Activated CD4-positive, alpha-beta memory T cell treated with anti-CD3 and anti-CD28 coated beads for 36 hours (primary cell): ENCODE results near the gene INTS15. TPM values are rescaled to one million over a fixed set of nuclear protein-coding genes. Genes with fewer than 3 reads are reported as not detected.
"Not testable (repeated sequence)": the region's sequence is repeated elsewhere in the genome, so short reads cannot be mapped to it uniquely, and the experiment has no call there.

Experiments
- CTCF ChIA-PET: fragments of 350-600 bp; sonication (Branson Sonifier 250); formaldehyde crosslinking; loops from one replicate; lab custom pipeline; 2021; ENCODE audit warnings: antibody characterized with exemption, inconsistent platforms; lab: Charles Lee
- POLR2A ChIA-PET: fragments of 350-600 bp; sonication (Branson Sonifier 250); formaldehyde crosslinking; loops from one replicate; lab custom pipeline; 2021; ENCODE audit warnings: antibody characterized with exemption; lab: Charles Lee
- DNase-seq: peaks from one replicate; pipeline ENCODE4 v3.0.0-alpha.2; 2020
- H3K27ac Mint-ChIP-seq: one replicate; pipeline ENCODE4 v1.8.0; 2021; ENCODE audit warnings: mixed read lengths
- H3K27me3 Mint-ChIP-seq: one replicate; pipeline ENCODE4 v1.8.0; 2021; ENCODE audit warnings: mixed read lengths
- H3K36me3 Mint-ChIP-seq: one replicate; pipeline ENCODE4 v1.8.0; 2021; ENCODE audit warnings: mixed read lengths
- H3K4me1 Mint-ChIP-seq: one replicate; pipeline ENCODE4 v1.8.0; 2021; ENCODE audit warnings: low read depth, mixed read lengths
- H3K4me3 Mint-ChIP-seq: one replicate; pipeline ENCODE4 v1.8.0; 2021; ENCODE audit warnings: mild to moderate bottlenecking, mixed read lengths
- H3K9me3 Mint-ChIP-seq: one replicate; pipeline ENCODE4 v1.8.0; 2021; ENCODE audit warnings: mixed read lengths
- intact Hi-C: fragments of 100-400 bp; cut with micrococcal nuclease; formaldehyde crosslinking; loops from one replicate; pipeline ENCODE4 v1.15.1; 2023
- total RNA-seq, 2 experiments: library from RNA; stranded (reverse); gene quantifications; one replicate each; pipeline ENCODE4 v1.2.3, GENCODE V29; 2021

INTS15 gene
- total RNA-seq, 2 experiments from 2014 or later, result 25.9 to 27.5 TPM

DNA sequence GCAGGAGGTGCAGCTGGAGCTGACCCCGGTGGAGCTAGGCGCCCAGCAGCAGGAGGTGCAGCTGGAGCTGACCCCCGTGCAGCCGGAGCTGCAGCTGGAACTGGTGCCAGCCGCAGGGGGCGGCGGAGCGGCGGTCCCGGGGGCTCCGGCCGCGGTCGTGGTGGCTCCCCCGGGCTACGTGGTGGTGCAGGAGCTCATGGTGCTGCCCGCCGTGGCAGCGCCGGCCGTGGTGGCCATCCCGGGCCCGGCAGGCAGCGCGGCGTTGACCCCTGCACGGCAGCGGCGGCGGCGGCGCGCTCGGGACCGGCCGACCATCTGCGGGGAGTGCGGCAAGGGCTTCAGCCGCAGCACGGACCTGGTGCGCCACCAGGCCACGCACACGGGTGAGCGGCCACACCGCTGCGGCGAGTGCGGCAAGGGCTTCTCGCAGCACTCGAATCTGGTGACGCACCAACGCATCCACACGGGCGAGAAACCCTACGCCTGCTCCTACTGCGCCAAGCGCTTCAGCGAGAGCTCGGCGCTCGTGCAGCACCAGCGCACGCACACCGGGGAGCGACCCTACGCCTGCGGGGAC is 32.4 kb downstream of the INTS15 start:
- ChIA-PET POLR2A (no interaction called here), CTCF (interaction anchor here (1.6 kb wide), 1 partner anchor 18 kb away, joined by 3 read pairs; no protein-coding TSS in a partner anchor)
- H3K36me3 Mint-ChIP-seq, result no peaks in the 10 kb centered on the region
- H3K4me1 Mint-ChIP-seq, result peaks cover 37% of the 10 kb centered on the region
- peaks cover 3% of the 10 kb centered on the region for H3K27me3 Mint-ChIP-seq
- no peak for DNase-seq
- intact Hi-C loops, result no loop called here
- H3K4me3 Mint-ChIP-seq, result no peak overlapping the region
- H3K27ac Mint-ChIP-seq, result no peak overlapping the region
- H3K9me3 Mint-ChIP-seq, result no peaks in the 10 kb centered on the region

GRCh38 chr7:6623589-6624245 is 33.9 kb downstream of the INTS15 start:
- POLR2A ChIA-PET, result no interaction called here
- Mint-ChIP-seq H3K27ac (peak overlapping the region; percentile 35), H3K9me3 (no peaks in the 10 kb centered on the region), H3K4me1 (peaks cover 37% of the 10 kb centered on the region), H3K36me3 (no peaks in the 10 kb centered on the region), H3K27me3 (no peaks in the 10 kb centered on the region), H3K4me3 (no peak overlapping the region)
- CTCF ChIA-PET, result no interaction called here
- DNase-seq, result peak; percentile 41
- intact Hi-C loops, result no loop called here

GRCh38 chr7:6624246-6624611 is 34.4 kb downstream of the INTS15 start:
- no peaks in the 10 kb centered on the region for H3K36me3 Mint-ChIP-seq
- intact Hi-C loops, result no loop called here

GRCh38 chr7:6628045-6628444 is 38.2 kb downstream of the INTS15 start:
- H3K4me3 Mint-ChIP-seq, result no peak overlapping the region
- no peak overlapping the region for H3K27ac Mint-ChIP-seq
- no peak for DNase-seq
- intact Hi-C loops, result no loop called here
- H3K4me1 Mint-ChIP-seq, result peaks cover 13% of the 10 kb centered on the region
- ChIA-PET POLR2A (no interaction called here), CTCF (interaction anchor here (1.1 kb wide), 1 partner anchor 38 kb away, joined by 3 read pairs; the partner anchor contains the start of gene INTS15)
- no peaks in the 10 kb centered on the region for H3K9me3 Mint-ChIP-seq
- H3K27me3 Mint-ChIP-seq, result no peaks in the 10 kb centered on the region
- no peaks in the 10 kb centered on the region for H3K36me3 Mint-ChIP-seq

More at GRCh38 chr7:6624246-6624611, 34.4 kb downstream of the INTS15 start:
- Mint-ChIP-seq H3K27me3 (no peaks in the 10 kb centered on the region), H3K9me3 (no peaks in the 10 kb centered on the region), H3K4me3 (no peak overlapping the region), H3K4me1 (peaks cover 35% of the 10 kb centered on the region), H3K27ac (peak overlapping the region; percentile 35)
- ChIA-PET POLR2A (no interaction called here), CTCF (no interaction called here)
- no peak for DNase-seq

DNA sequence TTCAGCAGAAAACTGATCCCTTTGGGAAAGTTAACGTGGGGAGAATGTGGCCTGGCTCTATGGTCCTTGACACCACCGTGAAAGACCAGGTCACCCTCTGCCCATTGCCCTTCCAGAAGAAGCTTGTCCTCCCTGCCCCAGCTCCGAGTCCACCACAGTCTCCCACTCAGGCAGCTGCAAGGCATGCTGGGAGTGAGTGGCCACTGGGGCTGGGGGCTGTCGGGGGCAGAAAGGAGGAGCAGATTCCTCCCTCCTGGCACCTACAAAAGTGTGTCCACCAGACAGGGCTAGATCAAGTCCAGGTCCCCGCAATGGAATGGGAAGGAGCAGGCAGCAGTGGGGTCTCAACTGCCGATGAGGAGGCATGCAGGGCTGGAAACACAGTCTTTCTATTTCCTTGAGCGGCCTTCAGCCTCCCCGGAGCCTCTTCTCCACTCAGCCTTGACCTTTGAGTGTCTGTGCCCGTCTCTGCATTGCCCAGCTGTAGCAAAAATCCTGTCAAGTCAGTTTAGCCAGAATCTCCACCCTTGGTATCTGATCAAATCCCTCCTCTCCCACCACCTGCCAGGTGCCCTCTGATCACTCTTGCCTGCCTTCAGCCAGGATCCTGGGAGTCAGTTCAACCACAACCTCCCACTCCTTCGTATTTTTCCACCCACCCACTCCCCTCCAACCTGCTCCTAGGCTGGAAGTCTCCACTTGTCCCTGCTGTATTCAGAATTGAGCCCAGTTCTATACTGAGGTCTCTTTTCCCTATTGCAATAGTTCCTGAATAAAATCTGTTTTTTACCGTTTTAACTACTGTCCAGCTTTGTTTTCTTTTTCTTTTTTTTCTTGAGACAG is 40.4 kb downstream of the INTS15 start:
- intact Hi-C loops, result no loop called here
- Mint-ChIP-seq H3K4me1 (no peaks in the 10 kb centered on the region), H3K9me3 (no peaks in the 10 kb centered on the region), H3K27me3 (no peaks in the 10 kb centered on the region), H3K4me3 (no peak overlapping the region), H3K27ac (no peak overlapping the region), H3K36me3 (no peaks in the 10 kb centered on the region)
- ChIA-PET POLR2A (no interaction called here), CTCF (interaction anchor here (0.6 kb wide), 1 partner anchor 22 kb away, joined by 3 read pairs; no protein-coding TSS in a partner anchor)
- no peak for DNase-seq

GRCh38 chr7:6631605-6632004 is 41.8 kb downstream of the INTS15 start:
- Mint-ChIP-seq H3K36me3 (no peaks in the 10 kb centered on the region), H3K27me3 (no peaks in the 10 kb centered on the region), H3K27ac (no peak overlapping the region), H3K4me1 (peaks cover 5% of the 10 kb centered on the region), H3K9me3 (no peaks in the 10 kb centered on the region), H3K4me3 (no peak overlapping the region)
- CTCF ChIA-PET, result no interaction called here
- intact Hi-C loops, result no loop called here
- POLR2A ChIA-PET, result no interaction called here
- no peak for DNase-seq

- POLR2A ChIA-PET, result no interaction called here
- H3K4me1 Mint-ChIP-seq, result peaks cover 17% of the 10 kb centered on the region
- H3K27ac Mint-ChIP-seq, result no peak overlapping the region
- H3K27me3 Mint-ChIP-seq, result no peaks in the 10 kb centered on the region
- H3K4me3 Mint-ChIP-seq, result no peak overlapping the region
- DNase-seq, result no peak
- CTCF ChIA-PET, result no interaction called here
- peaks cover 2% of the 10 kb centered on the region for H3K36me3 Mint-ChIP-seq
- intact Hi-C loops, result no loop called here
- H3K9me3 Mint-ChIP-seq, result no peaks in the 10 kb centered on the region
These were observed 44.2 kb downstream of the INTS15 start for GRCh38 chr7:6634021-6634420.

DNA sequence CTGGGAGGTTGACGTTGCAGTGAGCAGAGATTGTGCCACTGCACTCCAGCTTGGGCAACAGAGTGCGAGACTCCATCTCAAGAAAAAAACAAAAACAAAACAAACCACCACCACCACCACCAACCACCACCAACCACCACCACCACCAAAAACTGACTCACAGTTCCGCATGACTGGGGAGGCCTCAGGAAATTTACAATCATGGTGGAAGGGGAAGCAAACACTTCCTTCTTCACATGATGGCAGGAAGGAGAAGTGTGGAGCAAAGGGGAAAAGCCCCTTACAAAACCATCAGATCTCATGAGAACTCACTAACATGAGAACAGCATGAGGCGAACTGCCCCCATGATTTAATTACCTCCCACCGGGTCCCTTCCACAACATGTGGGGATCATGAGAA is 45.1 kb downstream of the INTS15 start:
- DNase-seq, H3K9me3 Mint-ChIP-seq, H3K27me3 Mint-ChIP-seq, H3K27ac Mint-ChIP-seq, intact Hi-C loops, H3K4me3 Mint-ChIP-seq: not testable (repeated sequence)
- POLR2A ChIA-PET, result interaction anchor here (1.3 kb wide), 1 partner anchor 45 kb away, joined by 3 read pairs; the partner anchor contains the start of gene INTS15
- H3K4me1 Mint-ChIP-seq, result peaks cover 27% of the 10 kb centered on the region
- peaks cover 12% of the 10 kb centered on the region for H3K36me3 Mint-ChIP-seq
- CTCF ChIA-PET, result interaction anchor here (0.6 kb wide), 1 partner anchor 120 kb away, joined by 3 read pairs; no protein-coding TSS in a partner anchor

- intact Hi-C loops, result loop anchor here (1.0 kb wide), 1 partner anchor 47 kb away; the partner anchor contains the start of gene INTS15
- CTCF ChIA-PET, result no interaction called here
- Mint-ChIP-seq H3K27me3 (no peaks in the 10 kb centered on the region), H3K9me3 (no peaks in the 10 kb centered on the region), H3K4me1 (peaks cover 30% of the 10 kb centered on the region), H3K36me3 (peaks cover 18% of the 10 kb centered on the region), H3K27ac (peak within 1 kb of the TSS; percentile 77), H3K4me3 (peak within 1 kb of the TSS; percentile 82)
- peak; percentile 62 for DNase-seq
- POLR2A ChIA-PET, result interaction anchor here (0.7 kb wide), 1 partner anchor 47 kb away, joined by 3 read pairs; the partner anchor contains the start of gene INTS15
These were observed 47.1 kb downstream of the INTS15 start, which contains the start of gene ZNF316 for GRCh38 chr7:6636741-6637543. ZNF316 (plus strand) TSS chr7:6637318; CDS start chr7:6642410, 5,092 bp downstream.

- Mint-ChIP-seq H3K36me3 (peaks cover 19% of the 10 kb centered on the region), H3K27me3 (no peaks in the 10 kb centered on the region), H3K4me3 (peak overlapping the region; percentile 82), H3K4me1 (peaks cover 30% of the 10 kb centered on the region), H3K27ac (peak overlapping the region; percentile 77), H3K9me3 (no peaks in the 10 kb centered on the region)
- POLR2A ChIA-PET, result interaction anchor here (0.7 to 0.8 kb wide), 2 partner anchors 14 to 48 kb away, joined by 3 read pairs; partner anchors contain the start of gene INTS15
- CTCF ChIA-PET, result no interaction called here
- intact Hi-C loops, result loop anchor here (1.0 kb wide), 1 partner anchor 47 kb away; the partner anchor contains the start of gene INTS15
- DNase-seq, result peak; percentile 64
These were observed 47.9 kb downstream of the INTS15 start for GRCh38 chr7:6637544-6638229.

GRCh38 chr7:6639032-6639431 is 49.2 kb downstream of the INTS15 start:
- Mint-ChIP-seq H3K4me1 (peaks cover 30% of the 10 kb centered on the region), H3K27ac (peak overlapping the region; percentile 77), H3K27me3 (no peaks in the 10 kb centered on the region), H3K36me3 (peaks cover 21% of the 10 kb centered on the region), H3K9me3 (no peaks in the 10 kb centered on the region), H3K4me3 (peak overlapping the region; percentile 45)
- POLR2A ChIA-PET, result no interaction called here
- intact Hi-C loops, result no loop called here
- DNase-seq, result no peak
- CTCF ChIA-PET, result interaction anchor here (0.9 kb wide), 1 partner anchor 48 kb away, joined by 4 read pairs; no protein-coding TSS in a partner anchor
